Activated naive CD4-positive, alpha-beta T cell treated with anti-CD3 and anti-CD28 coated beads, Interleukin-2, amount 50 U/mL, for 24 hours (primary cell): ENCODE data around the gene DPP10.
"Not testable (repeated sequence)": the region's sequence is repeated elsewhere in the genome, so short reads cannot be mapped to it uniquely, and the experiment has no call there.

Experiments used
- H3K27ac Mint-ChIP-seq: one replicate; pipeline ENCODE4 v1.8.0; 2021; ENCODE audit warnings: mild to moderate bottlenecking, mixed read lengths
- H3K27me3 Mint-ChIP-seq: one replicate; pipeline ENCODE4 v1.8.0; 2021; ENCODE audit warnings: mixed read lengths
- H3K36me3 Mint-ChIP-seq: one replicate; pipeline ENCODE4 v1.8.0; 2021; ENCODE audit warnings: mixed read lengths
- H3K4me1 Mint-ChIP-seq: one replicate; pipeline ENCODE4 v1.8.0; 2021; ENCODE audit warnings: mixed read lengths
- H3K4me3 Mint-ChIP-seq: one replicate; pipeline ENCODE4 v1.8.0; 2021; ENCODE audit warnings: mild to moderate bottlenecking, mixed read lengths
- H3K9me3 Mint-ChIP-seq: one replicate; pipeline ENCODE4 v1.8.0; 2021; ENCODE audit warnings: mixed read lengths

The DPP10 gene

GRCh38 chr2:114472246-114472645 lies 29.8 kb downstream of the DPP10 start:
- H3K4me3 Mint-ChIP-seq: no peak overlapping the region
- H3K9me3 Mint-ChIP-seq: no peaks in the 10 kb centered on the region
- H3K27ac Mint-ChIP-seq: no peak overlapping the region
- peaks cover 12% of the 10 kb centered on the region for H3K27me3 Mint-ChIP-seq
- H3K4me1 Mint-ChIP-seq: no peaks in the 10 kb centered on the region
- no peaks in the 10 kb centered on the region for H3K36me3 Mint-ChIP-seq

GRCh38 chr2:114472726-114473125 lies 30.3 kb downstream of the DPP10 start:
- H3K27me3 Mint-ChIP-seq: peaks cover 12% of the 10 kb centered on the region
- H3K4me3 Mint-ChIP-seq: no peak overlapping the region
- H3K9me3 Mint-ChIP-seq: no peaks in the 10 kb centered on the region
- no peak overlapping the region for H3K27ac Mint-ChIP-seq
- no peaks in the 10 kb centered on the region for H3K36me3 Mint-ChIP-seq
- no peaks in the 10 kb centered on the region for H3K4me1 Mint-ChIP-seq

- peaks cover 2% of the 10 kb centered on the region for H3K27me3 Mint-ChIP-seq
- H3K4me3 Mint-ChIP-seq: no peak overlapping the region
- H3K9me3 Mint-ChIP-seq: no peaks in the 10 kb centered on the region
- H3K4me1 Mint-ChIP-seq: no peaks in the 10 kb centered on the region
- H3K27ac Mint-ChIP-seq: no peak overlapping the region
- no peaks in the 10 kb centered on the region for H3K36me3 Mint-ChIP-seq
These were observed 46.5 kb downstream of the DPP10 start for GRCh38 chr2:114488841-114489530.

- H3K36me3 Mint-ChIP-seq: no peaks in the 10 kb centered on the region
- H3K9me3 Mint-ChIP-seq: no peaks in the 10 kb centered on the region
- H3K4me1 Mint-ChIP-seq: no peaks in the 10 kb centered on the region
- no peak overlapping the region for H3K27ac Mint-ChIP-seq
- no peak overlapping the region for H3K4me3 Mint-ChIP-seq
- no peaks in the 10 kb centered on the region for H3K27me3 Mint-ChIP-seq
These were observed 52.6 kb downstream of the DPP10 start for GRCh38 chr2:114495046-114495445.

- Mint-ChIP-seq H3K36me3 (no peaks in the 10 kb centered on the region), H3K9me3 (no peaks in the 10 kb centered on the region), H3K27me3 (no peaks in the 10 kb centered on the region), H3K27ac (no peak overlapping the region), H3K4me3 (no peak overlapping the region), H3K4me1 (no peaks in the 10 kb centered on the region)
These were observed 54.5 kb downstream of the DPP10 start for GRCh38 chr2:114496959-114497358.

DNA sequence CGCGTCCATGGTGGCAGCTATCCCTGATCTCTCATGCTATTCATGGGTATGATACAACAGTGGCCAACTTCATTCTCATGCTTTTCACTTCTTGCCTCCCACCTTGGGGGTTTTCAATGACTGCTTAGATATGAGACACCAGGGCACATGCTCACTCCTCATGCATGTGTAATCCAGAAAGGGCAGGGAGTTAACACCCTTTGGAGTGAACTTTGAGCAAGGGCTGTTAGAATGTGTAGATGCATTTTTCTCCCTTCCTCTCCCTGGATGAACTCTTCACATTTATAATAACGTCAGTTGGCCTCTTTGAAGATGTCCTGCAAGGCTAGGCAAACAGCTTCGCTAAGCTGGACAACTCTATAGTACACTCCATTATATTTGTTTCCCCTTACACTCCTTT lies 56.7 kb downstream of the DPP10 start:
- Mint-ChIP-seq H3K4me1 (no peaks in the 10 kb centered on the region), H3K27ac (no peak overlapping the region), H3K4me3 (no peak overlapping the region), H3K36me3 (no peaks in the 10 kb centered on the region), H3K27me3 (no peaks in the 10 kb centered on the region), H3K9me3 (no peaks in the 10 kb centered on the region)

DNA sequence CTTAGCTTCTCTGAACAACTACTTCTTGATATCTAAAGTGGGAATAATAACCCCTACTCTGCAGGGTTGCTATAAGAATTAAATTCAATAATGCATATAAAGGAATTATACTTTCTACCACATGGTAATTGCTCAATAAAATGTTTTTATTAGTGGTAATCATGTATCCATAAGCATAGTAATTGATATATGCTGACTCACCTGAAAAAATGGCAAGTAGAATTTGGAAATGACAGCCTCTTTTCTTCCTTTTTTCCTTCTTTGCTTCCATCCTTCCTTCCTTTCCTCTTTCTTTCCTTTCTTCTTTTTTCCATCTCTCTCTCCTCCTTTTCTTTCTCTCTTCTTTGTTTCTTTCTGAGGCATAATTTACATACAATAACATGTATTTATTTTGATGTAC lies 65.3 kb downstream of the DPP10 start:
- no peaks in the 10 kb centered on the region for H3K9me3 Mint-ChIP-seq
- H3K4me1 Mint-ChIP-seq: no peaks in the 10 kb centered on the region
- no peak overlapping the region for H3K27ac Mint-ChIP-seq
- no peak overlapping the region for H3K4me3 Mint-ChIP-seq
- H3K27me3 Mint-ChIP-seq: peaks cover 4% of the 10 kb centered on the region
- H3K36me3 Mint-ChIP-seq: no peaks in the 10 kb centered on the region

- Mint-ChIP-seq H3K36me3 (no peaks in the 10 kb centered on the region), H3K4me3 (no peak overlapping the region), H3K4me1 (no peaks in the 10 kb centered on the region), H3K27ac (no peak overlapping the region), H3K27me3 (peaks cover 6% of the 10 kb centered on the region), H3K9me3 (no peaks in the 10 kb centered on the region)
These were observed 73.4 kb downstream of the DPP10 start for GRCh38 chr2:114515882-114516281.

DNA sequence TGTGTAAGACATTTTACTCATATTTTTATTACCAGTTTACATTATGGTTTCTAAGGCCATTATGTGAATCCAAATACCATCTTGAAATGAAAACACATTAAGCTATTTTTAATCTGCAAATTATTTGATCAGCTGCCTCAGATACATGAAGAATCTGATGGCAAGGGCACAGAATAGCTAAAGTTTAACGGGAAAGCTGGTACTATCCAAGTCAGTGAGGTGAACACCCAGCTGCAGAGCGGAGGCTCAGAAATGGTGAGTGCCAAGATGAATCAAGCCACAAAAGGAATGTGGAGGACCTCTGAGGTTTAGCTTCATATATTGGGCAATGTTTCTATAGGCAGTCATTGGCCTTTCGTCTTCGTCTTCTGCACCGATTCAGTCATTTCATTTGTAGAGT lies 75.1 kb downstream of the DPP10 start:
- Mint-ChIP-seq H3K9me3 (no peaks in the 10 kb centered on the region), H3K36me3 (no peaks in the 10 kb centered on the region), H3K27me3 (peaks cover 8% of the 10 kb centered on the region), H3K27ac (no peak overlapping the region), H3K4me1 (no peaks in the 10 kb centered on the region), H3K4me3 (no peak overlapping the region)

DNA sequence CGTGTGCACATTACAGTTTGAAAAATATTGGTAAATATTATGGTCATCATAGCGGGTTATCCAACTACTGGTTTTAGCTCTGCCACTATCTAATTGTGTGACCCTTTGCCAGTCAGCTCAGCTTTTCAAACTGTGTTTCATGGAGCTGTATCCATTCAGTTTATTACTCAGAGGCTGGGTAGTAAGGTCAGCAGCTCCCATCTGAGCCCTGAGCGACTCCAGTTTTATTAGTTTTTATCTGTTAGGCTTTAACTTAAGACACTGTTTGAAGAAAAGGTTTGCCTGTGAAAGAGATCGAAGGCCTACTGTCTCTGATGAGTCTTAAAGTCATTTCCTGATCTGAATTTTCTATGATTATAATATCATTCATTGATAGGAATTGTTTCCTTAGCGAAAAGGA lies 76.3 kb downstream of the DPP10 start:
- Mint-ChIP-seq H3K4me3 (no peak overlapping the region), H3K36me3 (no peaks in the 10 kb centered on the region), H3K9me3 (no peaks in the 10 kb centered on the region), H3K27ac (no peak overlapping the region), H3K4me1 (no peaks in the 10 kb centered on the region), H3K27me3 (peaks cover 8% of the 10 kb centered on the region)

DNA sequence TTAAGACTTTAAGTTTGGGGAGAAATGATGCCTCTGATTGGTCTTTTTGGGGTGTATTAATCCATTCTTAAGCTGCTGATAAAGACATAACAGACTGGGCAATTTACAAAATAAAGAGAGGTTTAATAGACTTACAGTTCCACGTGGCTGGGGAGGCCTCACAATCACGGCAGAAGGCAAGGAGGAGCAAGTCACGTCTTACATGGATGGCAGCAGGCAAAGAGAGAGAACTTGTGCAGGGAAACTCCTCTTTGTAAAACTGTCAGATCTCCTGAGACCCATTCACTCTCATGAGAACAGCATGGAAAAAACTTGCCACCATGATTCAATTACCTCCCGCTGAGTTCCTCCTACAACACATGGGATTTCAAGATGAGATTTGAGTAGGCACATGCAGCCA lies 80.2 kb downstream of the DPP10 start:
- not testable (repeated sequence) for H3K4me1 Mint-ChIP-seq, H3K36me3 Mint-ChIP-seq, H3K9me3 Mint-ChIP-seq, H3K27ac Mint-ChIP-seq, H3K27me3 Mint-ChIP-seq, H3K4me3 Mint-ChIP-seq

DNA sequence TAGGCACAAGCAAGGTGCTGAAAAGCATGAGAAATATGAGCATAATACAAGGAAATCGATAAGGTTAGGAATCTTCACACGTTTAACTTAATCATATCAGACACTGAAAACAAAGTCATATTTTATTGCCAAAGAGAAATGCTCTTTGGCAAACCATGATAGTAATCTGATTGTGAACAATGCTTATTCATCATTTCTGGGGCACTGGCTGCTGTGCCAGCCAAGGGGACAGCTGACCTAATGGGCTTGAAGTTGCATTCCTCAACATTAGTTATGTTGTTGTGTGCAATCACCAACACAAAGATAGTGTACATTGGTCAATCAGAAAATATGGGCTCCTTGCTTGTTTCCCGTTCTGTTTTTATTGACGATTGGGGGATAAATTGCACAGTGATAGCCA lies 83.5 kb downstream of the DPP10 start:
- Mint-ChIP-seq H3K36me3 (no peaks in the 10 kb centered on the region), H3K27me3 (peaks cover 2% of the 10 kb centered on the region), H3K4me3 (no peak overlapping the region), H3K27ac (no peak overlapping the region), H3K9me3 (no peaks in the 10 kb centered on the region), H3K4me1 (no peaks in the 10 kb centered on the region)

DNA sequence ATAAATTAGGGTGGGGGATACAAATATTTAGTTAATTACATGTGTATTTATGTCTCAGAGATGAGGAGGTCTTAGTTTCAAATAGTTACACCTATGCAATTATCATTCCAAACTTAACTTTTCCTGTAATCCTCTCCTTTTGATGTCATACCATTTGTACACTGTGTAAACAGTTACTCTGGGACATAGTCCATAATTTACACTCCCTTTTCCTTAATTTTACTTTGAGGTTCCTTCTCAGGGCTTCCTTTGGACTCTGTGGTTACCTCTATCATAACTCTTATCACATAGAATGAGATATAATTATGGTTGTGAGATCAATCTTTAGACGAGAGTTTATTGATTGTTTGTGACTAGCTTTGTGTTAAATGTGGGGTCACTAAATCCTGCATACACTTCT lies 84.4 kb downstream of the DPP10 start:
- no peaks in the 10 kb centered on the region for H3K4me1 Mint-ChIP-seq
- H3K4me3 Mint-ChIP-seq: no peak overlapping the region
- no peaks in the 10 kb centered on the region for H3K9me3 Mint-ChIP-seq
- H3K27ac Mint-ChIP-seq: no peak overlapping the region
- no peaks in the 10 kb centered on the region for H3K27me3 Mint-ChIP-seq
- H3K36me3 Mint-ChIP-seq: no peaks in the 10 kb centered on the region

- Mint-ChIP-seq H3K27ac (no peak overlapping the region), H3K4me3 (no peak overlapping the region), H3K4me1 (no peaks in the 10 kb centered on the region), H3K36me3 (no peaks in the 10 kb centered on the region), H3K9me3 (no peaks in the 10 kb centered on the region), H3K27me3 (no peaks in the 10 kb centered on the region)
These were observed 85.0 kb downstream of the DPP10 start for GRCh38 chr2:114527330-114527983.

- H3K27me3 Mint-ChIP-seq: peaks cover 8% of the 10 kb centered on the region
- H3K36me3 Mint-ChIP-seq: no peaks in the 10 kb centered on the region
These were observed 92.0 kb downstream of the DPP10 start for GRCh38 chr2:114534116-114535084.

GRCh38 chr2:114537777-114538176 lies 95.3 kb downstream of the DPP10 start:
- Mint-ChIP-seq H3K27me3 (peaks cover 10% of the 10 kb centered on the region), H3K27ac (no peak overlapping the region), H3K4me3 (no peak overlapping the region), H3K4me1 (no peaks in the 10 kb centered on the region), H3K9me3 (no peaks in the 10 kb centered on the region), H3K36me3 (no peaks in the 10 kb centered on the region)

More at GRCh38 chr2:114534116-114535084, 92.0 kb downstream of the DPP10 start:
- Mint-ChIP-seq H3K9me3 (no peaks in the 10 kb centered on the region), H3K4me1 (no peaks in the 10 kb centered on the region), H3K4me3 (no peak overlapping the region), H3K27ac (no peak overlapping the region)
